HG02884 (cell line): ENCODE results near the gene OTOG.

ENCODE experiments used
- ATAC-seq: cut with Tn5 transposase; IDR thresholded peaks from one replicate; pipeline ENCODE4 v1.9.1; 2021; ENCODE audit warnings: mild to moderate bottlenecking, moderate library complexity; ENCODE audit not compliant: unreplicated experiment

OTOG gene

DNA sequence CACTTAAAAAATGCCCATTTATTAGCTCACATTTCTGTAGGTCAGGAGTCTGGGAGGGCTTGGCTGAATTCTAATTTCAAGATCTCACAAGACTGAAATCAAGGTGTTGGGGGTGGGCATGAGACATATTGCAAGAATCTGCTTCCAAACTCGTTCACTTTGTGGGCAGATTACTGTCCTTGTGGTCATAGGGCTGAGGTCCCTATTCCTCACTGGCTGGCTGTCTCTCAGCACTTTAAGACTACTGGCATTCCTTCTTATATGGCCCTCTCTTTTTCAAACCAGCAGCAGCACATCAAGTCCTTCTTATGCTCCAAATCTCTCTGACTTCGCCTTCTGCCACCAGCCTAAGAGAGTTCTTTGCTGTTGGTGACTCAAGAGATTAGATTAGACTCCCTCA lies 144.5 kb downstream of the OTOG start:
- ATAC-seq = no peak

DNA sequence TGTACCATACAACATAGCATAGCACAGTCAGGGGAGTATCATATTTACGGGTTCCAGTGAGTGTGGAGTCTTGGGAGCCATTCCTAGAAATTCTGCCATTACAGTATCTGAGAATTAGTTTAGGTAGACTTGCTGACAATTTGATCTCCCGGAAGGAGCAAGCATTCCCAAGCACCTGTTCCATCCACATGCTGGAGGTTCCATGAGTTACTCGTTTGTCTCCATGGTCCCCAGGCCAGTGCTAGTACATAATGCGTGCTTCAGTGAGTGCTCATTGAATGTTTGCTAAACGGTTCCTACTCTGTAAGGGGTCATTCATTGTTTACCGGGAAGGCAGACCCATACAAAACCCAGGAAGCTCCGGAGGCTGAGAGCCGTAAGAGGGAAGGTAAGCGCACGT lies 144.9 kb downstream of the OTOG start:
- no peak for ATAC-seq

GRCh38 chr11:17692931-17693330 lies 145.9 kb downstream of the OTOG start:
- ATAC-seq = no peak

DNA sequence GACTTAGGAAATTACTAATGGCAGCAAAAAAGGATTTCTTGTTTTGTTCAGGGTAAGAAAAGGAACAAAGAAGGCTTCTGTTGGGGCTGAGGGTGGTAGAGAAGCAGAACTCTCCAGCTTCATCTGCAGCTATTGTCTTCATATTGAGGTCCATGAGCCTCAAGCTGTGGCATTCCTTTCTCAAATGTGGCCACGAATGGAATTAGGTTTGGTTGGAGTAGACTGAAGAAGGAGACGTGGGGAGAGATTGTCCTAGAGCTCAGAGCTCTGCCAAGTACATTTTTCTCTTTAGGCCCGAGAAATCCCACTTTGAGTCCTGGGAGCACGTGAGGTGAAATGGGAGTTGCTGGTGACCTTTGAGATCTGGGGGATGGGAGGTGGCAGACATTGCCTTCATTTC lies 146.5 kb downstream of the OTOG start:
- no peak for ATAC-seq

DNA sequence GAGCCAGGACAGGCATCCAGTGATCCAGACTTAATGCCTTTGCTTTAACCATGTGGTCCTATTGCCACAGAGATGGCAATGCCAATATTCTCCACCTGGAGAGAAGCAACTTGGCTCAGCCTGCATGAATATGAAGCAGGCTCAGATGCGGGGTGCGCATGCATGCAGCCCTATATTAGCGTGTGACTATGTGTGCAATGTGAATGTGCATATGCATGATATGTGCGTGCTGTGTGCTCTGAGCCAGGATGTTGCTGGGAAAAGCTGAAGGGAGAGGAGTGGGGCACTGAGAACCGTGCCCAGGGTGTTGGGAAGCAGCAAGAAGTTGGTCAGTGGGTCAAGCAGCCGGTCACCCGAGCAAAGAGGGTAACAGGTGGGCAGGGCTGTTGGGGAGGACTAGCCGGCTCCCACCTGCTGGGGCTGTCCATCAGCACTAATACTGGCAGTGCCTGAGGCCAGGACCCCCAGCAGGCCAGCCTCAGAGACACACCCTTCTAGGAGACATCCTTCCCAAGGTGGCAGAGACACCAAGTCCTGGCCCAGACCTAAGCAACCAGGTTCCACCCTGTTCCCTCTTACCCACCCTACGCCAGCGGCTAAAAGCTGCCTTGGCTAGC lies 147.5 kb downstream of the OTOG start:
- no peak for ATAC-seq

DNA sequence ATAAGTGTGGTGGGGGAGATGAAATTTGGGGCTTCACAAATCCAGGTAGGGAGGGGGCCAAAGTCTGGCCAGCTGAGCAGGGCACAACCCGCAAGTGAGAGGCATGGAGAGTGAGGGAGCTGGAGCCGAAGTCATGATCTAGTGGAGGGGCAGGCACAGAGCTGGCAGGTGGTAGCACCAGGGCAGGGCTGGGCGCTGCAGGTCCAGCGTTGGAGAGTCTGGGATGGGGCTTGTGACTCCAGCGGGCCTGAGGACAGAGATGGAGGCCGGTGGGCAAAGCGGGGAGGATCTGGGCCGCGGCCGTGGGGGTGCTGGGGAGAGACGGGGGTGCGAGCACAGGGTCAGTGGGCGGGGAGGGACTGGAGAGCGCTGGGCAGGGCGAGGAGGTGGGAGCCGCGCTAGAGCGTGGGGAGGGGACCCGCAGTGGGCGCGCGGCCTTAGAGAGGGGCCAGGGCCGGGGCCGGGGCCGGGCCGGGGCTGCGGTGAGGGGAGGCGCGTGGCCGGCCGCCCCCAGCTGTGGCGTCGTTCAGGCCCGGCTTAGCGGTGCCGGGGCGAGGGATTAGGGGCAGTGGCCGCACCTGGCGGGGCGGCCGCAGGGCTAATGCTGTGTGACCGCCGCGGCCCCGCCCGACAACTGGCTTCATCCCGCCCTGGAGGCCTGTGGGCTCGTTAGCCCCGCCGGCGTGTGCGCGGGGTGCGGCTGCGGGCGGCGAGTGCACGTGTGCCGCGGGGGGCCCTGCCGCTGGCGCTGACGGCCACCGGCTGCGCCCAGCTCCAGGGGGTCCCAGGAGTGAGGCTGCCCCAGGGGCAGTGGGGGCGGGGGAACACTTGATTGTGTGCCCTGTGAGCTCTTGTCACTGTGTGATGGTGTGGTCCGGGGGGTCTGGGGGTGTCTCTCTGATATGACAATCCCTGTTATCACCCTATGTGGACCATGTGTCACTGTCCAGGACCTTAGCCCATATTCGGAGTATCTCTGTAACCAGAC lies 148.7 kb downstream of the OTOG start:
- no peak for ATAC-seq

DNA sequence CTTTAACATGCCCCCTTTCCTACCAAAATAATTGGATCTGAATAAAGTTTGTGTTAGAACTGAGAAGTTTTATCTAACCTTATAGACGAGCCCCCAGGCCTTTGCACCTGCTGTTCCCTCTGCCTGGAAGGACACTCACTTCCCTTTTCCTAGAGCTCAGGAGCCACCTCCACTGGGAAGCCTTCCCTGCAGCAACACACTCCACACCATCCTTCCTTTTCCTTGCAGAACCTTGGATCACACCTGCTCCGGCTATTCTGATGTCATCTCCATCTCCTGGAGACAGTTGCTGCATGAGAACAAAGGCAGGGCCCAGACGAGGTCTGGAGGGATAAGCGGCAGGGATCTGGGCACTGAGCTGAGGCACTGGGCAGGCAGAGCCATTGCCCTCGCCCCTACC lies 149.7 kb downstream of the OTOG start:
- ATAC-seq = no peak
